ENCODE results near the gene USP14.

The USP14 gene

GRCh38 chr18:160831-161570, 2.6 kb downstream of the USP14 start:
- DNase-seq = no peak

GRCh38 chr18:172361-172760, 14.0 kb downstream of the USP14 start:
- DNase-seq = no peak

- no peak for DNase-seq
These were observed 21.1 kb downstream of the USP14 start for GRCh38 chr18:179499-179898.

GRCh38 chr18:181711-182110, 23.4 kb downstream of the USP14 start:
- no peak for DNase-seq

- DNase-seq = no peak
These were observed 25.4 kb downstream of the USP14 start for GRCh38 chr18:183769-184168.

GRCh38 chr18:189254-189653, 30.9 kb downstream of the USP14 start:
- no peak for DNase-seq

- DNase-seq = no peak
These were observed 33.4 kb downstream of the USP14 start for GRCh38 chr18:191725-192124.

- no peak for DNase-seq
These were observed 34.4 kb downstream of the USP14 start for GRCh38 chr18:192801-193200.

GRCh38 chr18:195651-196050, 37.3 kb downstream of the USP14 start:
- no peak for DNase-seq

GRCh38 chr18:199214-199613, 40.9 kb downstream of the USP14 start:
- no peak for DNase-seq

GRCh38 chr18:199768-200167, 41.4 kb downstream of the USP14 start:
- DNase-seq = no peak

- no peak for DNase-seq
These were observed 51.7 kb downstream of the USP14 start for GRCh38 chr18:210075-210474.

- no peak for DNase-seq
These were observed 52.4 kb downstream of the USP14 start for GRCh38 chr18:210733-211132.

GRCh38 chr18:211582-211981, 53.2 kb downstream of the USP14 start:
- no peak for DNase-seq

GRCh38 chr18:212780-213179, 54.4 kb downstream of the USP14 start:
- DNase-seq = no peak

- no peak for DNase-seq
These were observed 55.1 kb downstream of the USP14 start for GRCh38 chr18:213505-213904.

GRCh38 chr18:213966-214365, 55.6 kb downstream of the USP14 start:
- DNase-seq = no peak

GRCh38 chr18:215448-216010, 57.2 kb downstream of the USP14 start:
- no peak for DNase-seq

- no peak for DNase-seq
These were observed 59.4 kb downstream of the USP14 start for GRCh38 chr18:217532-218336.

GRCh38 chr18:220708-221107, 62.4 kb downstream of the USP14 start:
- DNase-seq = no peak

- DNase-seq = no peak
These were observed 67.4 kb downstream of the USP14 start for GRCh38 chr18:225745-226144.

- no peak for DNase-seq
These were observed 69.0 kb downstream of the USP14 start for GRCh38 chr18:227374-227773.

GRCh38 chr18:227902-228301, 69.5 kb downstream of the USP14 start:
- DNase-seq = no peak

GRCh38 chr18:228586-228985, 70.2 kb downstream of the USP14 start:
- DNase-seq = no peak
